ENCODE data around the gene GPM6B. TPM values are rescaled to one million over a fixed set of nuclear protein-coding genes. Genes with fewer than 3 reads are reported as not detected.

The GPM6B gene
- total and polyA plus RNA-seq, 2 donors = 1.7 to 2.3 TPM

- H3K36me3 ChIP-seq (ENCODE audit: control insufficient read depth in 2 of 2, insufficient read depth in 2 of 2, low read length in 1 of 2) = peaks cover 28 to 67% of the 10 kb centered on the region in 2 donors
- WGBS = 61% methylated on average over 7 of the region's 7 CpGs
- no peak overlapping the region for H3K27ac ChIP-seq (ENCODE audit: low read depth in 1 of 2, low read length in 1 of 2)
- no peak for DNase-seq (ENCODE audit: low read depth in 6 of 9, low spot score in 9 of 9)
- no peaks in the 10 kb centered on the region for H3K4me1 ChIP-seq (ENCODE audit: control insufficient read depth in 2 of 2, insufficient read depth in 2 of 2, low read length in 2 of 2)
- H3K9me3 ChIP-seq (ENCODE audit: control insufficient read depth in 2 of 2, insufficient read depth in 1 of 2, low read length in 1 of 2) = no peaks in the 10 kb centered on the region
- no peak overlapping the region for H3K4me3 ChIP-seq (ENCODE audit: low read length in 2 of 2)
- no peaks in the 10 kb centered on the region for H3K27me3 ChIP-seq (ENCODE audit: control insufficient read depth in 2 of 2, insufficient read depth in 1 of 2, low read length in 1 of 2)
Measured at GRCh38 chrX:13764281-13764680, 52.6 kb downstream of the GPM6B start.

DNA sequence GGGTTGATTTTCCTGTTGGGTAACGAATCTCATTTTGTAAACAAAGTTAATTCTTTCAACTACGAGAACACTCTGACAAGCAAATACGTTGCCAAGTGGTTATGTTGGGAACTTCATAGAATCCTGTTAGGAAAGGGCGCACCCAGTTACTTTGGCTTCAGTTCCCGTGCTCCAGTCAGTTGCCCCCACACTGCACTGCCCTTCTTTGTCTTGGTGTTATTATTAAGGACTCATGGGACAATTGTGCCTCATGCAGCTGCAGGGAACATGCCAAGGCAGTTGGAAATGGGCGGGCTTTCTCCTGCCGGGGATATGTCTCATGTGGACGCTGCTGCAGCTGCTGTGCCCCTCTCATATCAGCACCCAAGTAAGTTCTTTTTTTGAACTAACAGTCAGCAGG is 53.4 kb downstream of the GPM6B start:
- Histone ChIP-seq H3K9me3 (ENCODE audit: control insufficient read depth in 2 of 2, insufficient read depth in 1 of 2, low read length in 1 of 2) (no peaks in the 10 kb centered on the region), H3K27ac (ENCODE audit: low read depth in 1 of 2, low read length in 1 of 2) (no peak overlapping the region), H3K27me3 (ENCODE audit: control insufficient read depth in 2 of 2, insufficient read depth in 1 of 2, low read length in 1 of 2) (no peaks in the 10 kb centered on the region), H3K4me1 (ENCODE audit: control insufficient read depth in 2 of 2, insufficient read depth in 2 of 2, low read length in 2 of 2) (no peaks in the 10 kb centered on the region), H3K36me3 (ENCODE audit: control insufficient read depth in 2 of 2, insufficient read depth in 2 of 2, low read length in 1 of 2) (peaks cover 30 to 66% of the 10 kb centered on the region in 2 donors), H3K4me3 (ENCODE audit: low read length in 2 of 2) (no peak overlapping the region)
- DNase-seq (ENCODE audit: low read depth in 6 of 9, low spot score in 9 of 9) = peak in 1 of 9 donors; percentile 18
- 90% methylated on average over 8 of the region's 8 CpGs for WGBS

DNA sequence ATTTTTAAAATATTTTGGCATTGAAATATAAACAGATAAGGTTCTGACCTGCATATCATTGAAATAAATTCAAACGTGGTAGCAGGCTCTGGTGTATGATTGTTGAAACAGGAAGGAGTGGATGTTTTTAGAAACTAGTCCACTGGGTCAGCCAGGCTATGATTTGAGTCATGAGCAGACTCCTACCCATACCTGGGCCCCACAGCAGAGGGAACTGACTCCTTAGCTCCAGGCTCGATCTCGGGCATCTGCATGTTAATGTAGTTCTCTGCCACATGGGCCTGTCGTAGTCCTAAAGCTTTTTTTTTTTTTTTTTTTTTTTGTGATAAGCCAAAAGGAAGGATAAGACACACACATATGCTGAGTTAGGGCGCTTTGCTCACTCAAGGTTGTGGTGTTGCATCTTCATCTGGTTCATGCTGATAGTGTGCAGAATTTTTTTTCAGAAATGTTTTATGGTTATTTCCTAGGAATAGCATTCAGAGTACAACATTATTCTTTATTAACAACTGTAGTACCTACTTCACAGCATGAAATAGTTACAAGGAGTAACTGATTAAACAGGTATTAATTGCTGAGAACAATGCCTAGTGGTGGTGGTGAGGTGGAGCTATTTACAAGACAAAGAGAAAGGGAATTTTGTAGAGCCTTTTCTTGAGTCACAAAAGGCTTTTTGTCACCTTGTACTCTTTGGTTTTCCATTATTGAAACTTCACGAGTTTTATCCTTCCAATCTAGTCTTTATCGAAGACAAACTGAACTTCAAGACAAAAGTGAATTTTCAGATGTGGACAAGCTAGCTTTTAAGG is 55.1 kb downstream of the GPM6B start:
- Histone ChIP-seq H3K4me3 (ENCODE audit: low read length in 2 of 2) (no peak overlapping the region), H3K36me3 (ENCODE audit: control insufficient read depth in 2 of 2, insufficient read depth in 2 of 2, low read length in 1 of 2) (peaks cover 33 to 67% of the 10 kb centered on the region in 2 donors), H3K27ac (ENCODE audit: low read depth in 1 of 2, low read length in 1 of 2) (no peak overlapping the region), H3K9me3 (ENCODE audit: control insufficient read depth in 2 of 2, insufficient read depth in 1 of 2, low read length in 1 of 2) (no peaks in the 10 kb centered on the region), H3K27me3 (ENCODE audit: control insufficient read depth in 2 of 2, insufficient read depth in 1 of 2, low read length in 1 of 2) (no peaks in the 10 kb centered on the region), H3K4me1 (ENCODE audit: control insufficient read depth in 2 of 2, insufficient read depth in 2 of 2, low read length in 2 of 2) (no peaks in the 10 kb centered on the region)
- 85% methylated on average over 7 of the region's 7 CpGs for WGBS
- DNase-seq (ENCODE audit: low read depth in 6 of 9, low spot score in 9 of 9) = no peak

GRCh38 chrX:13760426-13760825 is 56.5 kb downstream of the GPM6B start:
- WGBS = 88% methylated on average over 13 of the region's 13 CpGs
- DNase-seq (ENCODE audit: low read depth in 6 of 9, low spot score in 9 of 9) = no peak
- H3K27ac ChIP-seq (ENCODE audit: low read depth in 1 of 2, low read length in 1 of 2) = no peak overlapping the region
- H3K27me3 ChIP-seq (ENCODE audit: control insufficient read depth in 2 of 2, insufficient read depth in 1 of 2, low read length in 1 of 2) = no peaks in the 10 kb centered on the region
- peaks cover 29 to 61% of the 10 kb centered on the region in 2 donors for H3K36me3 ChIP-seq (ENCODE audit: control insufficient read depth in 2 of 2, insufficient read depth in 2 of 2, low read length in 1 of 2)
- no peaks in the 10 kb centered on the region for H3K9me3 ChIP-seq (ENCODE audit: control insufficient read depth in 2 of 2, insufficient read depth in 1 of 2, low read length in 1 of 2)
- no peaks in the 10 kb centered on the region for H3K4me1 ChIP-seq (ENCODE audit: control insufficient read depth in 2 of 2, insufficient read depth in 2 of 2, low read length in 2 of 2)
- no peak overlapping the region for H3K4me3 ChIP-seq (ENCODE audit: low read length in 2 of 2)

DNA sequence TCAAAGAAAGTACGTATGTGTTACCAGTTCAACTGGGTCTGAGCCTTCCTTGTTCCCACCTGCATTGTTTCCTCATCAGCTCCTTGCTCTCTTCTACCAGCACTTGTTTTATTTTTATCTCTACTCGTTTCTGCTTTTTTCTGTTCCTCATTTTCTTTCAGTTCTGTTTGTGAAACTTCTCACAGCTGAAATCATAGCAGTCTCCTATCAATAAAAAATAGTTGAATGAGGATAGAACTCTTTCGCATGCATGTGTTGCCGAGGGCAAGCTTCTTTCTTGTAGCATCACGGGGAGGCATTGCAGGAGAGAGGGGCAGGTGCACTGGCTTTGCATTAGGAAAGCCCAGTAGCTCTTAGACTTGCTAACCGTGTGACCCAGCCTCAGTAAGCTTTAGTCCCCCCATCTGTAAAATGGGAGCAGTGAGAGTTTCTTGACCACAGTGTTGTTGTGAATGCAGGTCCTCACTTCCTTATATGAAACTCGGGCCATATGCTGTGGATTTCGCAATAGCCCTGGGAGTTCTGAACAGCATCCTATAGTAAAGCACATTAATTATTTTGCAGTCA is 57.7 kb downstream of the GPM6B start:
- DNase-seq (ENCODE audit: low read depth in 6 of 9, low spot score in 9 of 9) = no peak
- H3K36me3 ChIP-seq (ENCODE audit: control insufficient read depth in 2 of 2, insufficient read depth in 2 of 2, low read length in 1 of 2) = peaks cover 29 to 59% of the 10 kb centered on the region in 2 donors

DNA sequence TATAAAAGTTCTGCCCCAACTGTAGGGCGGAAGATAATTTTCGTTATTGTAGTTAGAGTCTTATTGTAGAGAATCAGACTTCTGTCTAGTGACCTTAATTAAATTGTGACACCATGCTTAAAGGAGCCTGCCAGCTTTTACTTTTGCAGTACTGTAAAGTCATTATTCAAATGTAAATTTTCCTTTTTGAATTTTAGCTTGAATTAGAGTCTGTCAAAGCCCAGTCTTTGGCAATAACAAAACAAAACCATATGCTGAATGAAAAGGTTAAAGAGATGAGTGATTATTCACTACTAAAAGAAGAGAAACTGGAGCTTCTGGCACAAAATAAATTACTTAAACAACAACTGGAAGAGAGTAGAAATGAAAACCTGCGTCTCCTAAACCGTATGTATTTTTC is 60.5 kb downstream of the GPM6B start:
- no peaks in the 10 kb centered on the region for H3K27me3 ChIP-seq (ENCODE audit: control insufficient read depth in 2 of 2, insufficient read depth in 1 of 2, low read length in 1 of 2)
- H3K4me3 ChIP-seq (ENCODE audit: low read length in 2 of 2) = no peak overlapping the region
- DNase-seq (ENCODE audit: low read depth in 6 of 9, low spot score in 9 of 9) = no peak
- no peaks in the 10 kb centered on the region for H3K9me3 ChIP-seq (ENCODE audit: control insufficient read depth in 2 of 2, insufficient read depth in 1 of 2, low read length in 1 of 2)
- H3K27ac ChIP-seq (ENCODE audit: low read depth in 1 of 2, low read length in 1 of 2) = no peak overlapping the region
- H3K36me3 ChIP-seq (ENCODE audit: control insufficient read depth in 2 of 2, insufficient read depth in 2 of 2, low read length in 1 of 2) = peaks cover 22 to 46% of the 10 kb centered on the region in 2 donors
- WGBS = 98% methylated on average over 4 of the region's 4 CpGs
- no peaks in the 10 kb centered on the region for H3K4me1 ChIP-seq (ENCODE audit: control insufficient read depth in 2 of 2, insufficient read depth in 2 of 2, low read length in 2 of 2)

More for the DNA sequence above, 57.7 kb downstream of the GPM6B start:
- H3K4me1 ChIP-seq (ENCODE audit: control insufficient read depth in 2 of 2, insufficient read depth in 2 of 2, low read length in 2 of 2) = no peaks in the 10 kb centered on the region
- no peaks in the 10 kb centered on the region for H3K27me3 ChIP-seq (ENCODE audit: control insufficient read depth in 2 of 2, insufficient read depth in 1 of 2, low read length in 1 of 2)
- no peak overlapping the region for H3K27ac ChIP-seq (ENCODE audit: low read depth in 1 of 2, low read length in 1 of 2)
- WGBS = 78% methylated on average over 8 of the region's 8 CpGs
- H3K9me3 ChIP-seq (ENCODE audit: control insufficient read depth in 2 of 2, insufficient read depth in 1 of 2, low read length in 1 of 2) = no peaks in the 10 kb centered on the region
- H3K4me3 ChIP-seq (ENCODE audit: low read length in 2 of 2) = no peak overlapping the region

DNA sequence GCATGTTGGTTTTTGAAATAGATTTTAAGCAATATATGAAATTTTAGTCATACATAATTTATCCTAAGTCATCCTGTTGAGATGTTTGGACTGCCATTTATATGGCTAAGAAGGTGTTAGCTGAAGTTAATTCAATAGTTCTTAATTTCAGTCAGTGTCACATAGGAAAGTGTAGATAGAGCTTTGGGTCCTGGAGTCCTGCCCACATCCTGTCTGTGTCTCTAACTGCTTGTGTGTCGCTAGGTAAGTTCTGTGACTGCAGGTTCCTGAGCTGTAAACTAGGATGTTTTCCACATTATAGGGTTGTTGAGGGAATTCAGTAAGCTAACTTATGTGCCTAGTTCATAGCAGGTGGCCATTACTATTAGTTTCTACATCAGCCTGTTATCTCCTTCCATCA is 61.6 kb downstream of the GPM6B start:
- H3K36me3 ChIP-seq (ENCODE audit: control insufficient read depth in 2 of 2, insufficient read depth in 2 of 2, low read length in 1 of 2) = peaks cover 14 to 50% of the 10 kb centered on the region in 2 donors
- no peaks in the 10 kb centered on the region for H3K27me3 ChIP-seq (ENCODE audit: control insufficient read depth in 2 of 2, insufficient read depth in 1 of 2, low read length in 1 of 2)
- DNase-seq (ENCODE audit: low read depth in 6 of 9, low spot score in 9 of 9) = peak in 2 of 9 donors; percentile 32 to 43
- no peak overlapping the region for H3K4me3 ChIP-seq (ENCODE audit: low read length in 2 of 2)
- 28% methylated on average over 1 of the region's 1 CpG for WGBS
- no peaks in the 10 kb centered on the region for H3K9me3 ChIP-seq (ENCODE audit: control insufficient read depth in 2 of 2, insufficient read depth in 1 of 2, low read length in 1 of 2)
- H3K4me1 ChIP-seq (ENCODE audit: control insufficient read depth in 2 of 2, insufficient read depth in 2 of 2, low read length in 2 of 2) = no peaks in the 10 kb centered on the region
- no peak overlapping the region for H3K27ac ChIP-seq (ENCODE audit: low read depth in 1 of 2, low read length in 1 of 2)

GRCh38 chrX:13754765-13755164 is 62.1 kb downstream of the GPM6B start:
- WGBS = 100% methylated on average over 1 of the region's 1 CpG
- H3K36me3 ChIP-seq (ENCODE audit: control insufficient read depth in 2 of 2, insufficient read depth in 2 of 2, low read length in 1 of 2) = peaks cover 12 to 46% of the 10 kb centered on the region in 2 donors
- no peaks in the 10 kb centered on the region for H3K4me1 ChIP-seq (ENCODE audit: control insufficient read depth in 2 of 2, insufficient read depth in 2 of 2, low read length in 2 of 2)
- no peaks in the 10 kb centered on the region for H3K9me3 ChIP-seq (ENCODE audit: control insufficient read depth in 2 of 2, insufficient read depth in 1 of 2, low read length in 1 of 2)
- H3K4me3 ChIP-seq (ENCODE audit: low read length in 2 of 2) = no peak overlapping the region
- no peak for DNase-seq (ENCODE audit: low read depth in 6 of 9, low spot score in 9 of 9)
- H3K27ac ChIP-seq (ENCODE audit: low read depth in 1 of 2, low read length in 1 of 2) = no peak overlapping the region
- H3K27me3 ChIP-seq (ENCODE audit: control insufficient read depth in 2 of 2, insufficient read depth in 1 of 2, low read length in 1 of 2) = no peaks in the 10 kb centered on the region

DNA sequence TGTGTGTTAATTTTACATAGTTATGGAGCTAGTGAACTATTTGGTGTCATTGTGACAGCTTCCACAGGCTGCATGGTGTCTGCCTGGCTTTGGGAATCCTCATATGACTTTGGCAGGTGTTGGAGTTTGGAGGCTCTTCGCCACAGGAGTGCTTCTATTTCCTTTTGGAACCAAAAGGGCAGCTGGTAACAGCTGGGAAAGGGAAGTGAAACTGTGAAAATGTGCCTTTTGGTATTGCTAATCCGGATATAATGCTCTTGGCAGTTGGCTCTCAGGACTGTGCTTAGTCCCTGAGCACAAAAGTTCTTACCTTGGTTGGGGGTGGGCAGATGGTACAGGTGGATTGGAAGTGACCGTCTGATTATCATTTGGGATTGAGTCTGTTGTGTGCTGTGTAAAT is 64.2 kb downstream of the GPM6B start:
- 20% methylated on average over 3 of the region's 3 CpGs for WGBS
- no peaks in the 10 kb centered on the region for H3K4me1 ChIP-seq (ENCODE audit: control insufficient read depth in 2 of 2, insufficient read depth in 2 of 2, low read length in 2 of 2)
- H3K9me3 ChIP-seq (ENCODE audit: control insufficient read depth in 2 of 2, insufficient read depth in 1 of 2, low read length in 1 of 2) = no peaks in the 10 kb centered on the region
- H3K36me3 ChIP-seq (ENCODE audit: control insufficient read depth in 2 of 2, insufficient read depth in 2 of 2, low read length in 1 of 2) = peaks cover 9 to 31% of the 10 kb centered on the region in 2 donors
- H3K27me3 ChIP-seq (ENCODE audit: control insufficient read depth in 2 of 2, insufficient read depth in 1 of 2, low read length in 1 of 2) = no peaks in the 10 kb centered on the region
- H3K27ac ChIP-seq (ENCODE audit: low read depth in 1 of 2, low read length in 1 of 2) = no peak overlapping the region
- DNase-seq (ENCODE audit: low read depth in 6 of 9, low spot score in 9 of 9) = no peak
- no peak overlapping the region for H3K4me3 ChIP-seq (ENCODE audit: low read length in 2 of 2)
